ENCODE measurements around the gene APEH.

APEH gene

DNA sequence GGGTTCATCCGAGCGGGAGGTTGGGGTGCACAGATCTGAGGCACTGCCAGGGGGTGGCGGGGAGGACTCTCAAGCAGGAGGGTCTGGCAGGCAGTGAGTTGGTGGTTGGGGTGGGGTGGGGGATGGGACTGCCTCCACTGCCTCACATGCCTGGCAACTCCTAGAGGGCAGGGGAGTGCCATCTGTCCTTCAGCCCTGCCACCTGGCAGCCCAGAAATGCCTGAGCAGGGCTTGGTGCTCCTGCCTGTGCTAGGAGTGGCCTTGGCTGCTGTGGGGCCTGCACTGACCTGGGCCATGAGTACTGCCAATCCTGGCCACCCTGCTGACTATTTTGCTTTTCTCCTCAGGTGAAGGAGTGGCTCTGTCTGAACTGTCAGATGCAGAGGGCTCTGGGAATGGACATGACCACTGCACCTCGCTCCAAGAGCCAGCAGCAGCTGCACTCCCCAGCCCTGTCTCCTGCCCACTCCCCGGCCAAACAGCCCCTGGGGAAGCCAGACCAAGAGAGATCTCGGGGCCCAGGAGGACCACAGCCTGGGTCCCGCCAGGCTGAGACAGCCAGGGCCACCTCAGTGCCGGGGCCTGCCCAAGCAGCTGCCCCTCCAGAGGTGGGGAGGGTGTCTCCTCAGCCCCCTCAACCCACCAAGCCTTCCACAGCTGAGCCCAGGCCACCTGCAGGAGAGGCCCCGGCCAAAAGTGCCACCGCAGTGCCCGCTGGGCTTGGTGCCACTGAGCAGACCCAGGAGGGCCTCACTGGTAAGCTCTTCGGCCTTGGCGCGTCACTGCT is 32.0 kb upstream of the APEH start:
- no peak for TF ChIP-seq ZNF274 (IDR thresholded peaks at IDR 0.05; ENCODE audit: low read depth, low read length)
- no peak overlapping the region for H3K4me3 ChIP-seq (ENCODE audit: low read length)

DNA sequence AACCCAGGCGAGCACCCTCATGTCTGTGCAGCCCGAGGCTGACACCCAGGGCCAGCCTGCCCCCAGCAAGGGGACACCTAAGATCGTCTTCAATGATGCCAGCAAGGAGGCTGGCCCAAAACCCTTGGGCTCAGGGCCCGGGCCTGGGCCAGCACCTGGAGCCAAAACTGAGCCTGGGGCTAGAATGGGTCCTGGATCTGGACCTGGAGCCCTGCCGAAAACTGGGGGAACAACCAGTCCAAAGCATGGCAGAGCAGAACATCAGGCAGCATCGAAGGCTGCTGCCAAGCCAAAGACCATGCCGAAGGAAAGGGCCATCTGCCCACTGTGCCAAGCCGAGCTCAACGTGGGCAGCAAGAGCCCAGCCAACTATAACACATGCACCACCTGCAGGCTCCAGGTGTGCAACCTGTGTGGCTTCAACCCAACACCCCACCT is 31.4 kb upstream of the APEH start:
- no peak for TF ChIP-seq ZNF274 (IDR thresholded peaks at IDR 0.05; ENCODE audit: low read depth, low read length)

DNA sequence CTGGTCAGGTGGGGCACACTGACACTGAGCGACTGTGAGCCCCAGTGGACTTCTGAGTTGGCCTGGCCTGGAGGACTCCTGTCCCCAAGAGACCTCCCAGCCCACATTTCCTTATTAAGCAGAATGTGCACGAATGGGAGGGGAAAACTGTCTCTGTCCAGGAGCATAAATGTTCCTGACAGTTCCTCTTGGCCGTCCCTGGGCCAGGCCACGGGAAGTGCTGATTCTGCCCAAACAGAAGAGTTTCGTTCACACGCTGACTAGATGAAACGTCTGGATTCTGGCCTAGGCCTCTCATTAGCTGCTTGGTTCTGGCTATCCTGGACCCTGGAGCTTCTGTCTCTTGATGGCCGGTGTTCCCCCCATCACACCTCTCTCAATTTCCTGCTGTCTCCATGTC is 29.5 kb upstream of the APEH start:
- no peak for TF ChIP-seq ZNF274 (IDR thresholded peaks at IDR 0.05; ENCODE audit: low read depth, low read length)
- no peak overlapping the region for H3K4me3 ChIP-seq (ENCODE audit: low read length)

More for the DNA sequence above, 31.4 kb upstream of the APEH start:
- no peak overlapping the region for H3K4me3 ChIP-seq (ENCODE audit: low read length)

DNA sequence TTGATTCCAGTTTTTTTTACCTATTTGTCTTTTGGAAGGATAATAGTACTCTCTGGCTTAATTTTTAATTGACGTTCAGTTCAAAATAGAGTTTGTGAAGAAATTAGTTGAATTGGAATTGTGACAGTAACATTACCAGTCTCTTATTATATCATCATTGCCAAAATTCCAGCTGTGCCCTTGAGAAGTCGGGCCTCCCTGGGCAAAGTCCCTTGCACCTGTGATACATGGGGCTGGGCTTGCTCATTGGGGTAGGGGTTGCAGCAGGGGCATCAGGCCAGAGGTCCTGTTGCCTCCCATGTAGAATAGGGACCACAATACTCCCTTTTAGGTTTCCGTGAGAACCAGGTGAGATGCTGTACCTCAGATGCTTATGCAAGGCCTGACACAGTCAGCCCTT is 27.9 kb upstream of the APEH start:
- no peak for TF ChIP-seq ZNF274 (IDR thresholded peaks at IDR 0.05; ENCODE audit: low read depth, low read length)
- H3K4me3 ChIP-seq (ENCODE audit: low read length) = no peak overlapping the region

DNA sequence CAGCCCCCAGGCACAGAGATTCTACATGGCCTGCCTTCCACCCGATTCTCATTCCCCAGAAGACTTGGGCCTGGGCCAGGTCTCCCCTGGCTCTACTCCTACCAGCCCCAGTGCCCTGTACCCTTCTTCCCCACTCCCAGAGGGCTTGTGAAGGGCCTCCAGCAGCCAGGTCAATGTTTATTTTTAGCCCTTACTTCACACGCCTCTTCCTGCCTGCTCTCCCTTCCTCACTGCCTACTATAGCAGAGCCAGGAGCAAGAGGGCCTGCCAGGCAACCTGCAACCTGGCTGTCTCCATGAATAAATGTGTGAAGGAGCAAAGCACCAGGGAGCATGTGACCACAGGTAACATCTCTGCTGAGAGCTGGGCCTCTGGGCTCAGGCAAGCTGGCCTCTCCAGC is 26.4 kb upstream of the APEH start:
- no peak for TF ChIP-seq ZNF274 (IDR thresholded peaks at IDR 0.05; ENCODE audit: low read depth, low read length)
- no peak overlapping the region for H3K4me3 ChIP-seq (ENCODE audit: low read length)

DNA sequence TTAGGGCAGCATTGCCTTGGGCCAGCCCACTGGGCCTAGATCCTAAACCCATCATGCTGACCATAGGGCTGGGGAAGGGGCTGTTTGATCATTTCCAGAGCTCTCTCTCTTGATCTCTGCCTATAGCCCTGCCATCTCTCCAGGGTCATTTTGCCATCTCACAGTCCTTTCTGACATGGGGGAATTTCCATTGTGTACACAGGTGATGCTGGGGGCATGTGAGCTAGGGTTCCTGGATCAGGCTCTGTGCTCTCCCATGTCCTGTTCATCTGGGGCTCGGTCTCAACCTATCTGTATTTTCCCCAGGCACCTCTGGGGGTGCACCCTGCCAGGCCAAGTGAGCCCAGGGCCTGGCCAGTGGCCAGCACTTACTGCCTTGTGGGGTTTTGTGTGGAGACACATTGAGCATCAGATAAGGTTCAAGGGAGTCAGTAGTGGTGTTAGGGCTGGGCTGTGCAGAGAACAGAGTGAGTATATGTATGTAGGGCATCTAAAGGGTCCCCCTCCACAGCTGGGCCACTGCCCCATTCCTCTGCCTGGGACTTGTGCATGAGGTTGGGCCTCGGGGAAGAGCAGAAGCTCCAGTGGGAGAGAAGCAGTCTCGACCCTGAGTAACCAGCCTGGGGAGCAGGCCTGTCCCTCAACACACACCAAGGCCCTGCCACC is 25.7 kb upstream of the APEH start:
- H3K4me3 ChIP-seq (ENCODE audit: low read length) = no peak overlapping the region
- TF ChIP-seq ZNF274 (IDR thresholded peaks at IDR 0.05; ENCODE audit: low read depth, low read length) = no peak

DNA sequence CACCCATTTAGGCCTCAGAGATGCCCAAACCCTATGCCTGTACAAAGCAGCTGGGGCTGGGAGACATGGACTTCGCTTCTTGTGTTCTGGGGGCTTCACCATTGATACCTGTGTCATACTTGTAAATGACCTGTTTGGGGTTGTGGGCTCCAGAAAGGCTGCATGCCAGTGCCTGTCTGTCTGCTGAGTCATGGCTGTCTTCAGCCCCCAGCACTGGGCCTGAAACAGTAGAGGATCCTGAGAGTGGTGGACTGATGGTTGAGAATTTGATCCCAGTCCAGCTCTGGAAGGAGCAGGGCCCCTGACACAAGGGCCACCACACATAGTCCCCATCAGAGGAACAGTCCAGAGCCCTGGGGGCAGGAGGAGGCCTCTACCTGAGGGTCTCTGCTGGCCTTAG is 24.6 kb upstream of the APEH start:
- no peak for TF ChIP-seq ZNF274 (IDR thresholded peaks at IDR 0.05; ENCODE audit: low read depth, low read length)
- no peak overlapping the region for H3K4me3 ChIP-seq (ENCODE audit: low read length)

DNA sequence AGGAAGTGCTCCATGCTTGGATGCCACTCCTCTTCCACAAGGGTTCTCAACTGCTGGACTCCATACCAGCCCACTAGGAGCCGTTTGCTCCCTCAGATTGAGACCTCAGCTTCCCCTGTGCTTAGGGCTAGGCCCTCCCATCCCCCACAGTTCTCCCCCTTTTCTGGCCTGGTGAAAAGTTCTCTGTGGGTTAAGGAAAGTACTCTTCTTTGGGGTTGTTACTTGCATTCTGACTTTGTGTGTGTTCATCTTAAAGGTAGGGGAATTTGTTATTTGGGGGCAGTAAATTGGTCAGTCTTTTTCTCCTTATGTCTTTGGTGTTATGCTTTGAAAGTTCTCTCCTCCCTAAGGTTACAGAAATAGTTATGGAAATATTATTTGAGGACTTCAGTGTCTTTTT is 24.0 kb upstream of the APEH start:
- no peak for TF ChIP-seq ZNF274 (IDR thresholded peaks at IDR 0.05; ENCODE audit: low read depth, low read length)
- no peak overlapping the region for H3K4me3 ChIP-seq (ENCODE audit: low read length)

DNA sequence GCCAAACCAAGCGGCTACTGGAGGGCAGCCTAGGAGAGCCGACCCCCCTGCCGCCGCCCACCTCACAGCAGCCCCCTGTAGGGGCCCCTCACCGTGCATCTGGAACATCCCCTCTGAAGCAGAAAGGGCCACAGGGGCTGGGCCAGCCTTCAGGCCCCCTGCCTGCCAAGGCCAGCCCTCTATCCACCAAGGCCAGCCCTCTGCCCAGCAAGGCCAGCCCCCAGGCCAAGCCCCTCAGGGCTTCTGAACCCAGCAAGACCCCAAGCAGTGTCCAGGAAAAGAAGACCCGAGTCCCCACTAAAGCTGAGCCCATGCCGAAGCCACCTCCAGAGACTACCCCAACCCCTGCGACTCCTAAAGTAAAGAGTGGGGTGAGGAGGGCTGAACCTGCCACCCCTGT is 23.5 kb upstream of the APEH start:
- H3K4me3 ChIP-seq (ENCODE audit: low read length) = no peak overlapping the region
- TF ChIP-seq ZNF274 (IDR thresholded peaks at IDR 0.05; ENCODE audit: low read depth, low read length) = no peak

DNA sequence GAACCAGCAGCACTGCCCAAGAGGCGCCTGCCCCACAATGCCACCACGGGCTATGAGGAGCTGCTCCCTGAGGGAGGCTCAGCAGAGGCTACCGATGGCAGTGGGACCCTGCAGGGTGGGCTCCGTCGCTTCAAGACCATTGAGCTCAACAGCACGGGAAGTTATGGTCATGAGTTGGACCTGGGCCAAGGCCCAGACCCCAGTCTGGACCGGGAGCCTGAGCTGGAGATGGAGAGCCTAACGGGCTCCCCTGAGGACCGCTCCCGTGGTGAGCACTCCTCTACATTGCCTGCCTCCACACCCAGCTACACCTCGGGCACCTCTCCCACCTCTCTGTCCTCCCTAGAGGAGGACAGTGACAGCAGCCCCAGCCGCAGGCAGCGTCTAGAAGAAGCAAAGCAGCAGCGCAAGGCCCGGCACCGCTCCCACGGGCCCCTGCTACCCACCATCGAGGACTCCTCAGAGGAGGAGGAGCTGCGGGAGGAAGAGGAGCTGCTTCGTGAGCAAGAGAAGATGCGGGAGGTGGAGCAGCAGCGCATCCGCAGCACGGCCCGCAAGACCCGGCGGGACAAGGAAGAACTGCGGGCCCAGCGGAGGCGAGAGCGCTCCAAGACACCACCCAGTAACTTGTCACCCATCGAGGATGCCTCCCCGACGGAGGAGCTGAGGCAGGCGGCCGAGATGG is 21.8 kb upstream of the APEH start:
- no peak for TF ChIP-seq ZNF274 (IDR thresholded peaks at IDR 0.05; ENCODE audit: low read depth, low read length)
- no peak overlapping the region for H3K4me3 ChIP-seq (ENCODE audit: low read length)

DNA sequence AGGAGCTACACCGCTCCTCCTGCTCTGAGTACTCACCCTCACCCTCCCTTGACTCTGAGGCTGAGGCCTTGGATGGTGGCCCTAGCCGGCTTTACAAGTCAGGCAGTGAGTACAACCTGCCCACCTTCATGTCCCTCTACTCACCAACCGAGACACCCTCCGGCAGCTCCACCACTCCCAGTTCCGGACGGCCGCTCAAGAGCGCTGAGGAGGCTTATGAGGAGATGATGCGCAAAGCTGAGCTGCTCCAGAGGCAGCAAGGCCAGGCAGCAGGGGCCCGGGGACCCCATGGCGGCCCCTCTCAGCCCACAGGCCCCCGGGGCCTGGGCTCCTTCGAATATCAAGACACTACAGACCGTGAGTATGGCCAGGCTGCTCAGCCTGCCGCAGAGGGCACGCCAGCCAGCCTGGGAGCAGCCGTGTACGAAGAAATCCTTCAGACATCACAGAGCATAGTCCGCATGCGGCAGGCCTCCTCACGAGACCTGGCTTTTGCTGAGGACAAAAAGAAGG is 21.2 kb upstream of the APEH start:
- H3K4me3 ChIP-seq (ENCODE audit: low read length) = no peak overlapping the region
- no peak for TF ChIP-seq ZNF274 (IDR thresholded peaks at IDR 0.05; ENCODE audit: low read depth, low read length)

DNA sequence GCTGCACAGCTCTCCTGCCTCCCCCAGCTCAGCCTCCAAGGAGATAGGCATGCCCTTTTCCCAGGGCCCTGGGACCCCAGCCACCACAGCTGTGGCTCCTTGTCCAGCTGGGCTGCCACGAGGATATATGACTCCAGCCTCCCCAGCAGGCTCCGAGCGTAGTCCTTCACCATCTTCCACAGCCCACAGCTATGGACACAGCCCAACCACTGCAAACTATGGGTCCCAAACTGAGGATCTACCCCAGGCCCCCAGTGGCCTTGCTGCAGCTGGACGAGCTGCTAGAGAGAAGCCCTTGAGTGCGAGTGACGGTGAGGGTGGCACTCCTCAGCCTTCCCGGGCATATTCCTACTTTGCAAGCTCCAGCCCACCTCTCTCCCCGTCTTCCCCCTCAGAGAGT is 20.5 kb upstream of the APEH start:
- H3K4me3 ChIP-seq (ENCODE audit: low read length) = no peak overlapping the region
- TF ChIP-seq ZNF274 (IDR thresholded peaks at IDR 0.05; ENCODE audit: low read depth, low read length) = no peak

DNA sequence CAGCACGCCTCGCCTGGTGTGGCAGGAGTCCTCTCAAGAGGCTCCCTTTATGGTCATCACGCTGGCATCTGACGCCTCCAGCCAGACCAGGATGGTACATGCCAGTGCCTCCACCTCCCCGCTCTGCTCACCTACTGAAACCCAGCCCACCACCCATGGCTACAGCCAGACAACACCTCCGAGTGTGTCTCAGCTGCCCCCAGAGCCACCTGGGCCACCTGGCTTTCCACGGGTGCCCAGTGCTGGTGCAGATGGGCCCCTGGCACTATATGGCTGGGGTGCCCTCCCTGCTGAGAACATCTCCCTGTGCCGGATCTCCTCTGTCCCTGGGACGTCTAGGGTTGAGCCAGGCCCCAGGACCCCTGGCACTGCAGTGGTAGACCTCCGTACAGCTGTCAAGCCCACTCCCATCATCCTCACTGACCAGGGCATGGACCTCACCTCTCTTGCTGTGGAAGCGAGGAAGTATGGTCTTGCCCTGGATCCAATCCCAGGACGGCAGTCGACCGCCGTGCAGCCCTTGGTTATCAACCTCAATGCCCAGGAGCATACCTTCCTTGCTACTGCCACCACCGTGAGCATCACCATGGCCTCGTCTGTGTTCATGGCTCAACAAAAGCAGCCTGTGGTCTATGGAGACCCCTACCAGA is 19.9 kb upstream of the APEH start:
- TF ChIP-seq ZNF274 (IDR thresholded peaks at IDR 0.05; ENCODE audit: low read depth, low read length) = no peak
- H3K4me3 ChIP-seq (ENCODE audit: low read length) = no peak overlapping the region

DNA sequence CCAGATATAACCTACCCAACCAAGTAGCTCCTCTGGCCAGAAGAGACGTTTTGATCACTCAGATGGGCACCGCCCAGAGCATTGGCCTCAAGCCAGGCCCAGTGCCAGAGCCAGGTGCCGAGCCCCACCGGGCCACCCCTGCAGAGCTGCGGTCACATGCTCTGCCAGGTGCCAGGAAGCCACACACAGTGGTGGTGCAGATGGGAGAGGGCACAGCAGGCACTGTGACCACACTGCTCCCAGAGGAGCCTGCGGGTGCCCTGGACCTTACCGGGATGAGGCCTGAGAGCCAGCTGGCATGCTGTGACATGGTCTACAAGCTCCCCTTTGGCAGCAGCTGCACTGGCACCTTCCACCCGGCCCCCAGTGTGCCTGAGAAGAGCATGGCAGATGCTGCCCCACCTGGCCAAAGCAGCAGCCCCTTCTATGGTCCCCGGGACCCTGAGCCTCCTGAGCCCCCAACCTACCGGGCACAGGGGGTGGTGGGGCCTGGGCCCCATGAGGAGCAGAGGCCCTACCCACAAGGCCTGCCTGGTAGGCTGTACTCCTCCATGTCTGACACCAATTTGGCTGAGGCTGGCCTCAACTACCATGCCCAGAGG is 19.1 kb upstream of the APEH start:
- no peak overlapping the region for H3K4me3 ChIP-seq (ENCODE audit: low read length)
- no peak for TF ChIP-seq ZNF274 (IDR thresholded peaks at IDR 0.05; ENCODE audit: low read depth, low read length)
